ENCODE data around the gene RING1. TPM values are rescaled to one million over a fixed set of nuclear protein-coding genes. Genes with fewer than 3 reads are reported as not detected.

RING1 gene
- total and polyA plus RNA-seq, 2 experiments from 2014 or later = 6.4 to 16.0 TPM

GRCh38 chr6:33251395-33252012 is 43.2 kb downstream of the RING1 start:
- H3K4me1 ChIP-seq (ENCODE audit: insufficient read depth) = peaks cover 12% of the 10 kb centered on the region
- H3K4me3 ChIP-seq = no peak overlapping the region
- TF ChIP-seq POLR2AphosphoS5 (IDR thresholded peaks at IDR 0.05; ENCODE audit: low read depth) = no peak
- TF ChIP-seq, protein P1, sequence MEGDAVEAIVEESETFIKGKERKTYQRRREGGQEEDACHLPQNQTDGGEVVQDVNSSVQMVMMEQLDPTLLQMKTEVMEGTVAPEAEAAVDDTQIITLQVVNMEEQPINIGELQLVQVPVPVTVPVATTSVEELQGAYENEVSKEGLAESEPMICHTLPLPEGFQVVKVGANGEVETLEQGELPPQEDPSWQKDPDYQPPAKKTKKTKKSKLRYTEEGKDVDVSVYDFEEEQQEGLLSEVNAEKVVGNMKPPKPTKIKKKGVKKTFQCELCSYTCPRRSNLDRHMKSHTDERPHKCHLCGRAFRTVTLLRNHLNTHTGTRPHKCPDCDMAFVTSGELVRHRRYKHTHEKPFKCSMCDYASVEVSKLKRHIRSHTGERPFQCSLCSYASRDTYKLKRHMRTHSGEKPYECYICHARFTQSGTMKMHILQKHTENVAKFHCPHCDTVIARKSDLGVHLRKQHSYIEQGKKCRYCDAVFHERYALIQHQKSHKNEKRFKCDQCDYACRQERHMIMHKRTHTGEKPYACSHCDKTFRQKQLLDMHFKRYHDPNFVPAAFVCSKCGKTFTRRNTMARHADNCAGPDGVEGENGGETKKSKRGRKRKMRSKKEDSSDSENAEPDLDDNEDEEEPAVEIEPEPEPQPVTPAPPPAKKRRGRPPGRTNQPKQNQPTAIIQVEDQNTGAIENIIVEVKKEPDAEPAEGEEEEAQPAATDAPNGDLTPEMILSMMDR (conservative IDR thresholded peaks at IDR 0.05; ENCODE audit: low read depth in 2 of 2) = peak in 1 of 2 experiments; percentile 19; a peak in 1 of 4 replicates
- no peak overlapping the region; the same call in 2 of the 3 replicates for H3K4me3 Mint-ChIP-seq
- no peak overlapping the region for H3K27ac Mint-ChIP-seq
- H3K27me3 Mint-ChIP-seq (ENCODE audit: insufficient read depth, low read depth, poor library complexity) = peaks cover 15% of the 10 kb centered on the region
- ATAC-seq (no peak), DNase-seq (ENCODE audit: low spot score) (no peak)
- H2AFZ ChIP-seq = no peak overlapping the region
- H3K36me3 Mint-ChIP-seq (ENCODE audit: low read depth) = peaks cover 24% of the 10 kb centered on the region
- H3K9me2 ChIP-seq (ENCODE audit: insufficient read depth) = no peaks in the 10 kb centered on the region
- H3F3A ChIP-seq (replicated peaks; ENCODE audit: low read depth) = peaks cover 10% of the 10 kb centered on the region; the same call in 1 of the 2 replicates
- no peaks in the 10 kb centered on the region for H3K79me2 ChIP-seq (replicated peaks; ENCODE audit: insufficient read depth)
- H3K36me3 ChIP-seq (ENCODE audit: insufficient read depth) = no peaks in the 10 kb centered on the region
- no peak overlapping the region for H3K4me2 ChIP-seq
- peaks cover 23% of the 10 kb centered on the region for H3K27me3 ChIP-seq (ENCODE audit: insufficient read depth)
- H3K4me1 Mint-ChIP-seq = peaks cover 19% of the 10 kb centered on the region
- H3K9me3 Mint-ChIP-seq = no peaks in the 10 kb centered on the region
- H3K27ac ChIP-seq (ENCODE audit: low read depth) = no peak overlapping the region
- H4K20me1 ChIP-seq (replicated peaks; ENCODE audit: insufficient read depth) = no peaks in the 10 kb centered on the region

DNA sequence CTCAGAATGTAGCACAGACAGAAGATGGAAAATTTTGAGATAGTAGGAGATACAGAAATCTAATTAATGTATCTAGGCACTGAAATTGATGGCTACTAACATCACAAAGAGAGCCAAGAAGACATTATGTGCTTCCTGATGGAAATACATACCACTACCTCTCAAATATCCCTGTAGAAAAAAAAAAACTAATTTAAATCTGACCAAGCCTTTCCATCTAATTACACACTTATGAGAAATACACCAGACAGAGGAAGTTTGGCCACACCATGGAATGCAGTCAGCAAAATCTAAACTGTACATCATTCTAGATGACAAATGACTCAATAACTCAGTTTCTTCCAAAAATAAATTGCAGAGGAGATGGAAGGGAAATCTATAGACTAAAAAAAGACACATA is 44.5 kb downstream of the RING1 start:
- no peak for TF ChIP-seq EZH2 (IDR thresholded peaks at IDR 0.05; ENCODE audit: low read depth, unreplicated experiment)
- no peak for TF ChIP-seq ETS1 (IDR thresholded peaks at IDR 0.05)
- no peak for TF ChIP-seq CREB1 (CRISPR knock-in tag; IDR thresholded peaks at IDR 0.05; ENCODE audit: low read depth)
- no peak for TF ChIP-seq STAT1 (IDR thresholded peaks at IDR 0.05; ENCODE audit: unreplicated experiment)
- TF ChIP-seq POLR2AphosphoS5 (IDR thresholded peaks at IDR 0.05; ENCODE audit: low read depth) = no peak
- no peak for TF ChIP-seq ZNF331 (CRISPR knock-in tag; IDR thresholded peaks at IDR 0.05; ENCODE audit: low read depth)
- no peak for TF ChIP-seq NANOG (IDR thresholded peaks at IDR 0.05; ENCODE audit: borderline replicate concordance)
- no peaks in the 10 kb centered on the region for H3K79me2 ChIP-seq (replicated peaks; ENCODE audit: insufficient read depth)

More for the DNA sequence above, 44.5 kb downstream of the RING1 start:
- ATAC-seq = no peak
- Mint-ChIP-seq H3K4me3 (no peak overlapping the region), H3K27me3 (ENCODE audit: insufficient read depth, low read depth, poor library complexity) (peaks cover 11% of the 10 kb centered on the region), H3K27ac (no peak overlapping the region), H3K4me1 (peaks cover 19% of the 10 kb centered on the region), H3K9me3 (no peaks in the 10 kb centered on the region; the same call in 2 of the 3 replicates), H3K36me3 (ENCODE audit: low read depth) (peaks cover 31% of the 10 kb centered on the region)
- H4K20me1 ChIP-seq (replicated peaks; ENCODE audit: insufficient read depth) = no peaks in the 10 kb centered on the region
- no peaks in the 10 kb centered on the region for H3K36me3 ChIP-seq (ENCODE audit: insufficient read depth)
- H3K4me1 ChIP-seq (ENCODE audit: insufficient read depth) = peaks cover 12% of the 10 kb centered on the region
- H3K4me3 ChIP-seq = no peak overlapping the region
- peaks cover 10% of the 10 kb centered on the region for H3K27me3 ChIP-seq (ENCODE audit: insufficient read depth)
- H3K9me2 ChIP-seq (ENCODE audit: insufficient read depth) = no peaks in the 10 kb centered on the region
- H3K27ac ChIP-seq (ENCODE audit: low read depth) = no peak overlapping the region
- no peak overlapping the region for H2AFZ ChIP-seq
- H3F3A ChIP-seq (replicated peaks; ENCODE audit: low read depth) = peaks cover 10% of the 10 kb centered on the region; the same call in 1 of the 2 replicates
- DNase-seq (ENCODE audit: low spot score) = no peak
- H3K4me2 ChIP-seq = no peak overlapping the region

Data from GM23338 (cell line).